Hippocampal formation (tissue), 2 donors: Measurements from ENCODE around the gene OCIAD2.
"Not testable (repeated sequence)": the region's sequence is repeated elsewhere in the genome, so short reads cannot be mapped to it uniquely, and the experiment has no call there.

Experiments used
- DNase-seq, 2 donors: peaks; one replicate each; lab custom pipeline; 2025; lab: John Stamatoyannopoulos, UW

The OCIAD2 gene

GRCh38 chr4:48907706-48908477 is 1.3 kb upstream of the OCIAD2 start:
- DNase-seq: no peak

DNA sequence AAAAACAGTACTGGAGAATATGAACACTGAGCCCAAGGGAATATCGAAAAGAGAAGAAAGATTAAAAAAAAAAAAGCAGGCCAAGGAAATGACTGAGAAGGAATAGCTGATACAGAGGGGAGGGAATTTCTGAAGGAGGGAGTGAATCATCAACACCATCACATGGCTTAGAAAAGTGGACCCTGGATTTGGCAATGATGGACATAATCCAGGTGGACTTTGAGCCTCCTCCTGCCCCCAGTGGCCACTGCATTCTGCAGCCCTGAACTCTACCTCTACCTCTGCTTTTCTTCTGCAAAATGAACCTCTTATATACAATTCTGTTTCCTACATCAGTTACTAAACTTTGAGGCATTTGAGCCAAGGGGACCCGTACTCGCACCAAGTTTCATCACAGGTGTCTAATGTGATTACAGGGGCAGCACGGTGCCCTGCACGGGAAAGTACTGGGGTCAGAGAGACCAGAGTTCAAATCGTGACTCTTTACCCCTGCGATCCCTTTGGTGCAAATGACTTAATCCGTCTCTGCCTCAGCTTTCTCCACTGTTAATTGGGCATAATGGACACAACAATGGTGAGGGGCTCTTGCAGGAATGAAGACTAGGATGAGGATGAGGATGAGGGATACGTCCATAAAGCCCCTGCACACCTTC is 1.1 kb downstream of the OCIAD2 start:
- no peak for DNase-seq

DNA sequence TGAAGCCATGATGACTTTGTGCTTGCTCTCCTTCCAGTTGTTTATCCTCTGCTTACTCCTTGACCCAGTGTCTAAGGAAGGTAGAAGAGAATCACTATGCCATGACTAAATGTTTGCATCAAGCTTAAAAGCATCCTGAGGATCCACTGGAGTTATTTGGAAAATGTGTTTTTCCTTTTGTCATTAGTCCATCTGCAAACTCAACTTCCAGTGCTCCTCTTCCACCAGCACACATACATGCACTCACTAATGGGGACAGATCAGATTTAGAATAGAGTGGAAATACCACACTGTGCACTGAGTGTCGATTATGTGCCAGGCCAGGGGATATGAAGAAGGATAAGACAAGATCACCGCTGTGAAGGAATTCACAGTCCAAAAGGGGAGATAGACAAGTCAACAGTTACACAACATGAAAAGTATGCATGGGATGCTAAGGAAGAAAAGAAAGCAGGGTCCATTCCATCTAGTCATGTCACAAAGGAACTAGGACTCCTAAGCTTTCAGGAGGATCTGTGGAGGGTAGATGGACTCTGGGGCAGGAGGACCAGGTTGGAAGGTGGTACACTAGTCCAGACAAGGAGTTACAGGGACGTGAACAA is 1.9 kb downstream of the OCIAD2 start:
- no peak for DNase-seq

DNA sequence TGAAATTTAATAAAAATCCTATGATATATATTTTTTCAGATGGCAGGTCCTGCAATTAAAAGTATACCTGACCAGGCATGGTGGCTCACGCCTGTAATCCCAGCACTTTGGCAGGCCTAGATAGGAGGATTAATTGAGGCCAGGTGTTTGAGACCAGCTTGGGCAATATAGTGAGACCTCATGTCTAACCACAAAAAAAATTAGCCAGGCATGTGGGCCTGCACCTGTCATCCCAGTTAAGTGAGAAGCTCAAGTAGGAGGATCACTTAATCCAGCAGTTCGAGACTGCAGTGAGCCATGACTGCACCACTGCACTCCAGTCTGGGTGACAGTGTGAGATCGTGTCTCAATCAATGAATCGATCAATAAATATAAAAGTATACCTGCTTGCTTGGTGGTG is 2.5 kb downstream of the OCIAD2 start:
- no peak for DNase-seq

DNA sequence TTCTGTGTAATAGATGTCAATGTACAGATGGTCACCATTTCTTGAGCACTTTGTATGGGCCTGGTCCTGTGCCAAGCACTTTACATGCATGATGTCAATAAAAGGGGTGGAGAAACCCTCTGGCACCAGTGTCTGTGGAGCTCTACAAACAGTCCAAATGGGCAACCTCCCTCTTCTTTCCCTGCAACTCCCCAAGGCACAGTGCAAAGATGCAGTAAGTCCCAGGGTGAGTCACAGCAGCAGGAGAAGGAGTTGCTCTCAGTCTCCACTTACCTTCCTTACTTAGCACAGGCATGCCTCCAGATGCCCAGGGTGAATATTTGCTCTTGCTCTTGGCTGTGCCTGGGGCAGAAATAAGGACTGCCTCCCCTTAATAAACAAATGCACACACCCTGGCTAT is 4.3 kb downstream of the OCIAD2 start:
- no peak for DNase-seq

DNA sequence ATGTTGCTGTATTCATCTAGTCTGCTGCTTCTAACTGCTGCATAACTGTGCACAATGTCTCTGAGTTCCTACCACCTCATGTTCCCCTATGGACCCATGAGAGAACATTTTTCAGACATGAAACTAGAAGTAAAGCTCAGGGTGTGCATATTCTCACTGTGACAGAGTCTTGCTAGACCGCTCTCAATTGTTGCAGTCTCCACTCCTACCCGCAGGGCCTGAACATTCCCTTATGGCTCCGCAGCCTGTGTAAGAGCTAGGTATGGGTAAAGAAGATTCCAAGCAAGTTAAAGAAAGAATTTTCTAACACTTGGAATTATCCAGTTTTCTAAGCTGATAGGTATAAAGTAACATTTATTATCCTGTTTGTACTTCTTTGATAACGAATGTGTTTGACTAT is 5.4 kb downstream of the OCIAD2 start:
- DNase-seq: no peak

GRCh38 chr4:48899950-48900349 is 6.6 kb downstream of the OCIAD2 start:
- peak in 1 of 2 donors; percentile 14 for DNase-seq

- no peak for DNase-seq
Observed at GRCh38 chr4:48899432-48899749, 7.2 kb downstream of the OCIAD2 start.

- DNase-seq: no peak
Observed at GRCh38 chr4:48898733-48899431, 7.7 kb downstream of the OCIAD2 start.

- peak in 1 of 2 donors; percentile 8 for DNase-seq
Observed at GRCh38 chr4:48896845-48897244, 9.7 kb downstream of the OCIAD2 start.

DNA sequence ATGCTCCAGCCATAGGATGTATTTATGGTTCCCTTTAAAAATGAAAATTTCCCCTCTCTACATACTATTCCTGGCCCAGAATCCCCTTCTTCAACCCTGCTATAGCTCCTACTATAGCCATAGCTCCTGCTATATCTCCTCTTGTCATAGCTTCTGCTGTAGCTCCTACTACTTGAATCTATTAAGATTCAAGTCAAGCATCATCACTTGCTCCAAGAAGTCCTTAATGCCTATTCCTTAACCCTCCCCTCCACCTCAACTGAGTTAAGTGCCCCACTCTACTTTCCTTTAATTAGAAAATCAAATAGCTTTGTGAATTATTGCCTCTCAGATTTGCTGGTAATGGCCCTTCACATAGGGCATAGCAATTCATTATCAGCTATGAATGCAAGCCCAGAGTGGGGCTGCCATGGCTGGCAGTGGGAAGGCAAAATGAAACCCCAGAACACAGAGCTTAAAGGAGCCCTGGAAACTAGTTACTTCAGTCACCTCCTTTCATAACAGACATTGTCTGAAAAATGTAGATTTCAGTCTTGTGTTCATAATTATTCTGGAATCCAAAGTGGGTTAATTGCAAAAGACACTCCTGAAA is 15.4 kb downstream of the OCIAD2 start:
- DNase-seq: no peak

DNA sequence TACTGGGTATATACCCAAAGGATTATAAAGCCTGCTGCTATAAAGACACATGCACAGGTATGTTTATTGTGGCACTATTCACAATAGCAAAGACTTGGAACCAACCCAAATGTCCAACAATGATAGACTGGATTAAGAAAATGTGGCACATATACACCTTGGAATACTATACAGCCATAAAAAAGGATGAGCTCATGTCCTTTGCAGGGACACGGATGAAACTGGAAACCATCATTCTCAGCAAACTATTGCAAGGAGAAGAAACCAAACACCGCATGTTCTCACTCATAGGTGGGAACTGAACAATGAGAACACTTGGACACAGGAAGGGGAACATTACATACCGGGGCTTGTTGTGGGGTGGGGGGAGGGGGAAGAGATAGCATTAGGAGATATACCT is 16.8 kb downstream of the OCIAD2 start:
- not testable (repeated sequence) for DNase-seq

GRCh38 chr4:48881646-48882045 is 24.9 kb downstream of the OCIAD2 start:
- not testable (repeated sequence) for DNase-seq

GRCh38 chr4:48879561-48880442 is 26.8 kb downstream of the OCIAD2 start:
- DNase-seq: no peak

GRCh38 chr4:48877827-48878535 is 28.6 kb downstream of the OCIAD2 start:
- DNase-seq: peak in 1 of 2 donors; percentile 6

DNA sequence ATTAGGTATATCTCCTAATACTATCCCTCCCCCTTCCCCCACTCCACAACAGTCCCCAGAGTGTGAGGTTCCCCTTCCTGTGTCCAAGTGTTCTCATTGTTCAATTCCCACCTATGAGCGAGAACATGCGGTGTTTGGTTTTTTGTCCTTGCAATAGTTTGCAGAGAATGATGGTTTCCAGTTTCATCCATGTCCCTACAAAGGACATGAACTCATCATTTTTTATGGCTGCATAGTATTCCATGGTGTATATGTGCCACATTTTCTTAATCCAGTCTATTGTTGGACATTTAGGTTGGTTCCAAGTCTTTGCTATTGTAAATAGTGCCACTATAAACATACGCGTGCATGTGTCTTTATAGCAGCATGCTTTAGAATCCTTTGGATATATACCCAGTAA is 41.9 kb downstream of the OCIAD2 start:
- not testable (repeated sequence) for DNase-seq

GRCh38 chr4:48863728-48864127 is 42.8 kb downstream of the OCIAD2 start:
- DNase-seq: no peak

- DNase-seq: no peak
Observed at GRCh38 chr4:48862661-48863060, 43.9 kb downstream of the OCIAD2 start.

- no peak for DNase-seq
Observed at GRCh38 chr4:48862038-48862437, 44.5 kb downstream of the OCIAD2 start.

- no peak for DNase-seq
Observed at GRCh38 chr4:48858130-48858529, 48.4 kb downstream of the OCIAD2 start.

DNA sequence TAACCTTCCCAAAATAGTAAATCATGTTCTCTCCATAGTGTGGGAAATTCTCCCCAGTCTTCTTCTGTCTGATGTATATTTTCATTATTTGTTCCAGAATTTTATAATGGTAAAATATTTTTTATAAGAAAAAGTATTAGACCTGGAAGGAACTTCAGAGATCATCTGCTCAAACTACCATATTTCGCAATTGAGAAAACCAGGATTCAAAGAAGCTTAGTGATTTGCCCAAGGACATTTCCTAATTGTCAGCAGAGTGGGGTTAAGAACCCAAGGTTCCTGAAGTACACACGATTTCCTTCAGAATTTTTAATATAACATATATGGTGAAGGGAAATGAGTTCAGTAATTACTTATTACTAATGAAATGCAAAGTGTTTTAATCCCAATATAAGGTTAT is 51.6 kb downstream of the OCIAD2 start:
- DNase-seq: no peak
